LNCaP clone FGC (cell line): ENCODE data around the gene TRAK1.

Source experiments
- DNase-seq: peaks from one replicate; pipeline ENCODE4 v3.0.0-alpha.2; 2011; ENCODE audit warnings: low read depth
- H3K4me3 ChIP-seq: 2 replicates; pipeline ENCODE4 v1.5.1; 2011; ENCODE audit warnings: mild to moderate bottlenecking, low read depth, low read length, control low read depth
- CTCF ChIP-seq: IDR thresholded peaks from 2 replicates; pipeline ENCODE4 v1.5.1; 2012; ENCODE audit warnings: mild to moderate bottlenecking; ENCODE audit not compliant: control insufficient read depth, insufficient read depth; ENCODE audit errors: extremely low read depth

TRAK1 gene

DNA sequence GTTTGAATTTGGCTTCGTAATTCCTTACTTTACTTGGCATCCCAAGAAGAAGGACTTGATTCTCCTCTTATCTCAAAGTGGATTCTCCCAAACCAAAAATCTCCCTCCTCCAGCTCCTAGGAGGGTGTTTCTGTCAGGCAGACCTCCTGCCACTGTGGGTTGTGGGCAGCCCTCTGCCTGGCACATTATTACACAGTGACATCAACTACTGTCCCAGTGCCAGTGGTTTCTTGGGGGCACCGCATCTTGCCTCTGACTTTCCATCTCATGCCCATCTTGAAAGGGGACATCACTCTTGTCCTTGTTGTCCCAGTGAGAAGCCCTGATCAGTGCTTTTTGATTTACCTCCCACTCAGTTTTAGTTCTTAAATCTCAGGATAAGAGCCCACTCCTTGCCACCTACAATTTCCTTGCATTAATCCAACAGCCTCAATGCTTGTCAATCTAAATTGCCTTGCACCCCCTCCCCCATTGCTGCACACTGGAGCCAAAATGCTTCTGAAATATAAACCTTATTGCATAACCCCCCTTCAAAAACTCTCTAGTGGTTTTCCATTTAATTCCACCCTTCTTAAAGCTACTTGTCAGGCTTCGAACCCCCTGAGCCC is 81.0 kb downstream of the TRAK1 start:
- no peak for DNase-seq
- no peak for TF ChIP-seq CTCF
- H3K4me3 ChIP-seq = no peak overlapping the region

- H3K4me3 ChIP-seq = no peak overlapping the region
- TF ChIP-seq CTCF = no peak
- DNase-seq = no peak
These were observed 82.2 kb downstream of the TRAK1 start for GRCh38 chr3:42173307-42173706.

DNA sequence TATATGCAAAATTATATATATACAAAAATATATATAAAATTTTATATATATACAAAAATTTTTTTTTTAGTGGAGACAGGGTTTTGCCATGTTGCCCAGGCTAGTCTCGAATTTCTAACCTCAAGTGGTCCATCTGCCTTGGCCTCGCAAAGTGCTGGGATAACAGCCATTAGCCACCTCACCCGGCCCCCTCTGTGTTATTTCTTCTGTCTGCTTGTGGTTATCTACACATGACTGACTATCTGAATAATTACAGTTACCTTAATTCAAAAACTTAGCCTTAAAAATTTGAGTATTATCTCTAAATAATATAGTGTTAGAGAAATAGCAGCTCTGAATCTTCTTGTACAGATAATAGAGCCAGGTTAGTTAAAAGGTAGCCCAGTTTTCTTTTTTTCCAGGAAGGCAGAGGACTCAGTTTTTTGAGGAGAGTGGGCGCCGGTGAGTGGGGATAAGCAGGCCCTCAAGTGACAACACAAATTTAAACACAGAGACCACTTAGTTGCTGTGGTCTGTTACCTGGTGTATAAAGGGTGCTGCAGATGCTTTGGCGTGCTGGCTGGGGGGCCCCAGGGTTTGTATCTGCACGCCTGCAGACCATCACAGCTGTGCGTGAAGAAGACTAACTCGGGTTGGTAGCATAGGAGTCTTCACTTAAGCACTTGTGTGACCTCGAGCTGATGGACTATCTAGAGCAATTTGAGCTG is 83.7 kb downstream of the TRAK1 start:
- TF ChIP-seq CTCF = no peak
- H3K4me3 ChIP-seq = no peak overlapping the region
- no peak for DNase-seq

GRCh38 chr3:42175386-42176240 is 84.5 kb downstream of the TRAK1 start:
- DNase-seq = no peak
- no peak overlapping the region for H3K4me3 ChIP-seq
- no peak for TF ChIP-seq CTCF

GRCh38 chr3:42176242-42177034 is 85.3 kb downstream of the TRAK1 start:
- no peak for DNase-seq
- TF ChIP-seq CTCF = no peak
- no peak overlapping the region for H3K4me3 ChIP-seq

- no peak for TF ChIP-seq CTCF
- no peak overlapping the region for H3K4me3 ChIP-seq
- DNase-seq = no peak
These were observed 86.1 kb downstream of the TRAK1 start for GRCh38 chr3:42177068-42177800.
